Measurements from ENCODE around the gene FBXW9. TPM values are rescaled to one million over a fixed set of nuclear protein-coding genes. Genes with fewer than 3 reads are reported as not detected.

FBXW9 gene
- total RNA-seq, 1 experiment from 2014 or later: 15.4 TPM

GRCh38 chr19:12675940-12676339, 20.5 kb downstream of the FBXW9 start:
- ChIA-PET POLR2A (ENCODE audit: low non-redundant PET) (no interaction called here), CTCF (no interaction called here)
- DNase-seq (ENCODE audit: low spot score): no peak
- intact Hi-C loops (cut with micrococcal nuclease; ENCODE audit: unreplicated experiment): loop anchor here (1.0 to 10.0 kb wide), 2 partner anchors 112 to 621 kb away; partner anchors contain the start of gene ZNF878
- TF ChIP-seq EZH2 (IDR thresholded peaks at IDR 0.05; ENCODE audit: borderline replicate concordance, low read depth, low read length, poor library complexity, severe bottlenecking): no peak
- no peak for TF ChIP-seq CTCF (conservative IDR thresholded peaks at IDR 0.05; ENCODE audit: low read depth, low read length)
- Histone ChIP-seq H3K27me3 (replicated peaks; ENCODE audit: insufficient read depth, low read depth, low read length, poor library complexity) (no peaks in the 10 kb centered on the region), H3K36me3 (ENCODE audit: insufficient read depth, low read length, poor library complexity, severe bottlenecking) (peaks cover 69% of the 10 kb centered on the region), H3K9me3 (ENCODE audit: low read depth, low read length, poor library complexity, severe bottlenecking) (no peaks in the 10 kb centered on the region), H3K27ac (ENCODE audit: low read depth, low read length, poor library complexity, severe bottlenecking) (no peak overlapping the region), H3K4me1 (ENCODE audit: insufficient read depth, low read length, poor library complexity, severe bottlenecking) (no peaks in the 10 kb centered on the region), H3K4me3 (ENCODE audit: low read depth, low read length, poor library complexity, severe bottlenecking) (no peak overlapping the region)
- no TSS peak for BruUV-seq (replicated peaks)

DNA sequence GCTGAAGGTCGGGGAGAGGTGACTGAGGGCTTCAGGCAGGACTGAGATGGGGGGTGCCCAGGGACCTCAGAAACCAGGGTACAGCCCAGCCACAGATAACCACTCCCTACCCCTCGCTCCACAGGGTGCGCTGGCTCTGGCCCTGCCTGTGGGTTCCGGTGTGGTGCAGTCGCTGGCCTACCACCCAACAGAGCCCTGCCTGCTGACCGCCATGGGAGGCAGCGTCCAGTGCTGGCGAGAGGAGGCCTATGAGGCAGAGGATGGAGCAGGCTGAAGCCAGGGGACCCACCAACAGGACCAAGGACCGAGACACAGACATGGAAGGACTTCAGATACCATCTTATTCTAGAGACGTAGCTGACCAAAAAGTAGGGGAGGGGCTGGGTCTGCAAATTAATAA, 21.0 kb downstream of the FBXW9 start:
- ChIA-PET POLR2A (ENCODE audit: low non-redundant PET) (no interaction called here), CTCF (no interaction called here)
- Histone ChIP-seq H3K4me3 (ENCODE audit: low read depth, low read length, poor library complexity, severe bottlenecking) (no peak overlapping the region), H3K27ac (ENCODE audit: low read depth, low read length, poor library complexity, severe bottlenecking) (no peak overlapping the region), H3K4me1 (ENCODE audit: insufficient read depth, low read length, poor library complexity, severe bottlenecking) (peaks cover 3% of the 10 kb centered on the region), H3K9me3 (ENCODE audit: low read depth, low read length, poor library complexity, severe bottlenecking) (no peaks in the 10 kb centered on the region), H3K27me3 (replicated peaks; ENCODE audit: insufficient read depth, low read depth, low read length, poor library complexity) (no peaks in the 10 kb centered on the region), H3K36me3 (ENCODE audit: insufficient read depth, low read length, poor library complexity, severe bottlenecking) (peaks cover 69% of the 10 kb centered on the region)
- intact Hi-C loops (cut with micrococcal nuclease; ENCODE audit: unreplicated experiment): loop anchor here (10.0 kb wide), 1 partner anchor 621 kb away; the partner anchor contains the start of gene ZNF878
- DNase-seq (ENCODE audit: low spot score): no peak
- BruUV-seq (replicated peaks): no TSS peak
- TF ChIP-seq CTCF (conservative IDR thresholded peaks at IDR 0.05; ENCODE audit: low read depth, low read length) (no peak), EZH2 (IDR thresholded peaks at IDR 0.05; ENCODE audit: borderline replicate concordance, low read depth, low read length, poor library complexity, severe bottlenecking) (no peak)

DNA sequence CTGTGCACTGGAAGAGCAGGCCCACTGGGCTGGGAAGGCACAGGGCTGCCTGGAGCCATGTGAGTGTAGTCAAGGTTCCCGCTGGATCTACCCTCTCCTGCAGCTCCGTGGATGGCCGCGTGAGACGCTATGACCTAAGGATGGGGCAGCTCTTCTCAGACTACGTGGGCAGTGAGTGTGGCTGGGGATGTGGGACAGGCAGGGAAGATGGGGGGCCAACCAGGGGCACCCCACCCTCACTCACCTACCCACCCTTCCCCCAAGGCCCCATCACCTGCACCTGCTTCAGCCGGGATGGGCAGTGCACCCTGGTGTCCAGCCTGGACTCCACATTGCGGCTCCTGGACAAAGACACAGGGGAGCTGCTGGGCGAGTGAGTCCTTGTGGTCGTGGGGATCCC, 23.7 kb downstream of the FBXW9 start:
- POLR2A ChIA-PET (ENCODE audit: low non-redundant PET): no interaction called here
- Histone ChIP-seq H3K9me3 (ENCODE audit: low read depth, low read length, poor library complexity, severe bottlenecking) (no peaks in the 10 kb centered on the region), H3K27ac (ENCODE audit: low read depth, low read length, poor library complexity, severe bottlenecking) (no peak overlapping the region), H3K27me3 (replicated peaks; ENCODE audit: insufficient read depth, low read depth, low read length, poor library complexity) (no peaks in the 10 kb centered on the region), H3K4me1 (ENCODE audit: insufficient read depth, low read length, poor library complexity, severe bottlenecking) (peaks cover 13% of the 10 kb centered on the region), H3K36me3 (ENCODE audit: insufficient read depth, low read length, poor library complexity, severe bottlenecking) (peaks cover 44% of the 10 kb centered on the region), H3K4me3 (ENCODE audit: low read depth, low read length, poor library complexity, severe bottlenecking) (no peak overlapping the region)
- DNase-seq (ENCODE audit: low spot score): no peak
- BruUV-seq (replicated peaks): no TSS peak
- TF ChIP-seq EZH2 (IDR thresholded peaks at IDR 0.05; ENCODE audit: borderline replicate concordance, low read depth, low read length, poor library complexity, severe bottlenecking) (no peak), CTCF (conservative IDR thresholded peaks at IDR 0.05; ENCODE audit: low read depth, low read length) (no peak)
- intact Hi-C loops (cut with micrococcal nuclease; ENCODE audit: unreplicated experiment): loop anchor here (1.0 to 10.0 kb wide), 2 partner anchors 108 to 618 kb away; partner anchors contain the start of gene ZNF878
- CTCF ChIA-PET: interaction anchor here (0.6 to 1.8 kb wide), 3 partner anchors 22 to 582 kb away, joined by 4 to 7 read pairs (median 5); no protein-coding TSS in a partner anchor
